K562 (cell line): ENCODE measurements around the gene CD68. TPM values are rescaled to one million over a fixed set of nuclear protein-coding genes. Genes with fewer than 3 reads are reported as not detected.

Source experiments
- ATAC-seq: fragments of 200-7000 bp; cut with Tn5 transposase; 3 replicates; pipeline ENCODE4 v1.9.1; 2020; ENCODE audit warnings: moderate library complexity
- BruUV-seq: library from RNA; stranded (reverse); fragments of 400-500 nt; replicated peaks from 2 replicates; lab custom pipeline; 2021; lab: Mats Ljungman, UMichigan
- CTCF ChIA-PET: fragments of 300-600 bp; formaldehyde crosslinking; extraction: SDS; loops from one replicate; lab custom pipeline; 2021; ENCODE audit warnings: low intra/inter-chr PET ratio; lab: Yijun Ruan, JAX
- POLR2A ChIA-PET: fragments of 300-600, 350-650 bp; sonication (Branson Sonifier 250); formaldehyde crosslinking; extraction: SDS; loops from one replicate; lab custom pipeline; 2021; ENCODE audit warnings: antibody characterized with exemption, inconsistent platforms; lab: Yijun Ruan, JAX
- DNase-seq, 4 experiments: peaks; one replicate each; pipeline versions ENCODE4 v3.0.0 to v3.0.0-alpha.2; 2011 to 2018; ENCODE audit warnings: low spot score in 3 of 4, mixed read lengths in 3 of 4; ENCODE audit errors: extremely low read depth in 1 of 4
- FAIRE-seq: peaks from 2 replicates; lab custom pipeline; 2011; peaks lifted over from hg19 to GRCh38; lab: Jason Lieb, UNC
- H2AFZ ChIP-seq: 2 replicates; pipeline ENCODE4 v1.6.0; 2011; ENCODE audit warnings: low read depth, low read length, control low read depth, inconsistent platforms
- H3K27ac ChIP-seq: fragments of 200-600 bp; 3 replicates; pipeline ENCODE4 v1.8.0; 2011; ENCODE audit warnings: low read depth, mild to moderate bottlenecking, control low read depth, inconsistent platforms, low read length, moderate library complexity, mixed read lengths; ENCODE audit errors: extremely low read depth
- H3K27me3 ChIP-seq, 2 experiments: fragments of 300-600 bp in 1 of 2; 2 replicates in 1 of 2; 3 replicates in 1 of 2; pipeline versions ENCODE4 v1.6.0 to v1.8.0; 2011; ENCODE audit warnings: inconsistent platforms in 2 of 2, low read length in 2 of 2, mild to moderate bottlenecking in 1 of 2, mixed read lengths in 1 of 2, moderate library complexity in 1 of 2; ENCODE audit not compliant: control insufficient read depth in 2 of 2, insufficient read depth in 2 of 2
- H3K36me3 ChIP-seq: fragments of 300-600 bp; 3 replicates; pipeline ENCODE4 v1.8.0; 2011; ENCODE audit warnings: mild to moderate bottlenecking, low read length, inconsistent platforms; ENCODE audit not compliant: control insufficient read depth, insufficient read depth
- H3K4me1 ChIP-seq, 2 experiments: fragments of 200-600 bp in 1 of 2; replicated peaks in 1 of 2; 2 replicates in 1 of 2; 3 replicates in 1 of 2; pipeline versions ENCODE4 v1.5.1 to v1.8.0; 2011; ENCODE audit warnings: inconsistent platforms in 2 of 2, low read length in 2 of 2, mild to moderate bottlenecking in 1 of 2, mixed read lengths in 1 of 2, moderate library complexity in 1 of 2; ENCODE audit not compliant: control insufficient read depth in 2 of 2, insufficient read depth in 2 of 2
- H3K4me2 ChIP-seq: 2 replicates; pipeline ENCODE4 v1.6.1; 2011; ENCODE audit warnings: low read length, control low read depth, inconsistent platforms, mixed read lengths; ENCODE audit not compliant: insufficient read depth
- H3K4me3 ChIP-seq: fragments of 200-600 bp; sonication (generic), shearing (Covaris generic); 2 replicates; pipeline ENCODE4 v1.5.1; 2016; ENCODE audit warnings: control low read depth, inconsistent platforms
- H3K79me2 ChIP-seq: fragments of 200-600 bp; 3 replicates; pipeline ENCODE4 v1.8.0; 2011; ENCODE audit warnings: low read length, inconsistent platforms; ENCODE audit not compliant: control insufficient read depth, insufficient read depth
- H3K9ac ChIP-seq, 2 experiments: 2 replicates each; pipeline versions ENCODE4 v1.6.0 to v1.6.1; 2011; ENCODE audit warnings: low read depth in 2 of 2, low read length in 2 of 2, control low read depth in 1 of 2, inconsistent platforms in 1 of 2, mild to moderate bottlenecking in 1 of 2, mixed read lengths in 1 of 2; ENCODE audit not compliant: insufficient read depth in 1 of 2
- H3K9me1 ChIP-seq: one replicate; pipeline ENCODE4 v1.6.0; 2011; ENCODE audit warnings: inconsistent platforms, mild to moderate bottlenecking, low read length, moderate library complexity; ENCODE audit not compliant: control insufficient read depth, insufficient read depth
- H3K9me3 ChIP-seq: replicated peaks from 2 replicates; pipeline ENCODE4 v1.5.1; 2011; ENCODE audit warnings: low read depth, low read length, inconsistent platforms; ENCODE audit not compliant: control insufficient read depth, insufficient read depth
- H4K20me1 ChIP-seq: replicated peaks from 2 replicates; pipeline ENCODE4 v1.6.1; 2011; ENCODE audit warnings: low read length, inconsistent platforms, mixed read lengths; ENCODE audit not compliant: control insufficient read depth, insufficient read depth
- BHLHE40 ChIP-seq: IDR thresholded peaks from 2 replicates; pipeline ENCODE4 v1.6.1; 2011; ENCODE audit warnings: low read length, improper control_type of control experiment
- CHD2 ChIP-seq: IDR thresholded peaks from 2 replicates; pipeline ENCODE4 v1.6.1; 2011; ENCODE audit warnings: low read depth, low read length
- EHMT2 ChIP-seq: fragments of 450-650 bp; IDR thresholded peaks from 2 replicates; pipeline ENCODE4 v1.6.1; 2018; ENCODE audit warnings: antibody characterized with exemption
- HIVEP1 ChIP-seq: fragments of 250-450 bp; sonication (Bioruptor Pico); IDR thresholded peaks from 2 replicates; pipeline ENCODE4 v1.4.0; 2020; ENCODE audit warnings: mild to moderate bottlenecking
- HMG20B ChIP-seq: fragments of 250-450 bp; sonication (Bioruptor Pico); IDR thresholded peaks from 2 replicates; pipeline ENCODE4 v1.5.0; 2021; ENCODE audit warnings: mild to moderate bottlenecking
- HOXB6 ChIP-seq: fragments of 250-450 bp; sonication (Bioruptor Pico); IDR thresholded peaks from 2 replicates; pipeline ENCODE4 v1.5.1; 2022; ENCODE audit warnings: mild to moderate bottlenecking, borderline replicate concordance
- HSF4 ChIP-seq: fragments of 250-450 bp; sonication (Bioruptor Pico); IDR thresholded peaks from 2 replicates; pipeline ENCODE4 v2.1.2; 2022; ENCODE audit warnings: mild to moderate bottlenecking, moderate library complexity, borderline replicate concordance
- NBN ChIP-seq: fragments of 450-650 bp; IDR thresholded peaks from 2 replicates; pipeline ENCODE4 v1.6.1; 2016; ENCODE audit warnings: low read depth, mild to moderate bottlenecking
- NFRKB ChIP-seq: fragments of 450-650 bp; IDR thresholded peaks from 2 replicates; pipeline ENCODE4 v1.6.1; 2016; ENCODE audit warnings: low read depth
- NFYB ChIP-seq: IDR thresholded peaks from 2 replicates; pipeline ENCODE4 v1.6.1; 2011; ENCODE audit warnings: mild to moderate bottlenecking, moderate library complexity; ENCODE audit not compliant: insufficient read length; ENCODE audit errors: extremely low read depth
- NR2C1 ChIP-seq, 2 experiments: fragments of 450-650 bp; IDR thresholded peaks; 2 replicates each; pipeline ENCODE4 v1.6.1; 2017; ENCODE audit warnings: mild to moderate bottlenecking in 2 of 2, antibody characterized with exemption in 1 of 2, inconsistent platforms in 1 of 2, missing compliant biosample characterization in 1 of 2, missing genetic modification characterization in 1 of 2
- PHB ChIP-seq: fragments of 250-450 bp; sonication (Bioruptor Pico); IDR thresholded peaks from 2 replicates; pipeline ENCODE4 v1.5.0; 2021
- POLR2A ChIP-seq: fragments of 450-650 bp; conservative IDR thresholded peaks from 2 replicates; pipeline ENCODE4 v1.6.1; 2016
- RBM17 ChIP-seq: fragments of 200-400 bp; formaldehyde crosslinking; IDR thresholded peaks from 2 replicates; pipeline ENCODE4 v1.6.1; 2017; ENCODE audit warnings: low read depth, mild to moderate bottlenecking, low read length, borderline replicate concordance
- SRF ChIP-seq, 2 experiments: fragments of 250-450, 450-650 bp in 1 of 2; sonication (Bioruptor Pico) in 1 of 2; sonication (generic) in 1 of 2; formaldehyde crosslinking; IDR thresholded peaks; 2 replicates each; pipeline versions ENCODE4 v1.5.0 to v1.5.1; 2020 to 2022; ENCODE audit warnings: mild to moderate bottlenecking in 1 of 2, missing genetic modification reagents in 1 of 2
- TEAD1 ChIP-seq, 2 experiments: fragments of 450-650 bp in 1 of 2; sonication (generic) in 1 of 2; formaldehyde crosslinking; IDR thresholded peaks; 2 replicates each; pipeline versions ENCODE4 v1.4.0 to v1.8.0; 2020 to 2022; ENCODE audit warnings: mild to moderate bottlenecking in 2 of 2, missing genetic modification reagents in 1 of 2
- WGBS: fragments of 100-300 bp; shearing (Covaris generic); methylation state at CpG from one replicate; pipeline ENCODE4 v1.1.6; 2016; ENCODE audit warnings: low coverage, mixed read lengths; ENCODE audit not compliant: insufficient coverage; ENCODE audit errors: missing lambda C conversion rate; 5-methylcytosine and 5-hydroxymethylcytosine counted together
- in situ Hi-C: fragments of 300-500 bp; cut with MboI; formaldehyde crosslinking; loops from 4 replicates; pipeline ENCODE4 v1.15.0; 2018; ENCODE audit warnings: inconsistent platforms, mixed read lengths
- intact Hi-C: fragments of 100-400 bp; cut with micrococcal nuclease; formaldehyde crosslinking; loops from 2 replicates; pipeline ENCODE4 v1.14.2; 2022
- polyA plus RNA-seq, 8 experiments: library from polyadenylated mRNA; depleted of rRNA in 4 of 8; stranded (reverse) in 5 of 8; unstranded in 3 of 8; fragments of >200 nt; fragmentation: Nextera tagmentation in 2 of 8; fragmentation: Illumina TruSeq in 1 of 8; extraction: Ambion mirVana in 2 of 8; extraction: Trizol in 1 of 8; gene quantifications; 2 replicates each; pipeline versions ENCODE4 v1.2.1 to v1.2.3, GENCODE V29; 2011 to 2014; ENCODE audit warnings: inconsistent platforms in 1 of 8, missing spikeins in 1 of 8
- total RNA-seq, 7 experiments: library from RNA; depleted of rRNA in 6 of 7; stranded (reverse); fragments of >200 nt in 6 of 7; fragmentation: Illumina TruSeq in 2 of 7; extraction: Trizol in 2 of 7; gene quantifications; 2 replicates each; pipeline versions ENCODE4 v1.2.1 to v1.2.3, GENCODE V29; 2011 to 2021; ENCODE audit warnings: low replicate concordance in 1 of 7
- TF ChIP-seq, protein P1 (sequence below): sonication (generic); formaldehyde crosslinking; IDR thresholded peaks from 2 replicates; pipeline ENCODE4 v1.8.0; 2022; ENCODE audit warnings: mild to moderate bottlenecking, missing genetic modification reagents
- TF ChIP-seq, protein P2 (sequence below): fragments of 450-650 bp; formaldehyde crosslinking; IDR thresholded peaks from 2 replicates; pipeline ENCODE4 v1.4.0; 2020; ENCODE audit warnings: mild to moderate bottlenecking, moderate library complexity

Gene CD68
- total and polyA plus RNA-seq, 9 of the 15 experiments (the other 6 are each of a cell fraction or from before 2014, with no cell fraction given): 28.2 to 89.8 (median 37.7) TPM

- Histone ChIP-seq H3K9me3 (no peaks in the 10 kb centered on the region), H3K9ac (peak overlapping the region in 1 of 2 experiments; percentile 20; a peak in 1 of 4 replicates), H3K9me1 (no peaks in the 10 kb centered on the region), H4K20me1 (no peaks in the 10 kb centered on the region), H3K27me3 (no peaks in the 10 kb centered on the region), H3K27ac (no peak overlapping the region), H3K4me2 (no peak overlapping the region), H2AFZ (no peak overlapping the region), H3K36me3 (no peaks in the 10 kb centered on the region), H3K4me1 (peaks cover 10 to 48% of the 10 kb centered on the region in 2 experiments; a peak in 4 of 5 replicates), H3K4me3 (no peak overlapping the region), H3K79me2 (peaks cover 11% of the 10 kb centered on the region)
- WGBS: 70% methylated on average over 17 of the region's 19 CpGs
- no peak for FAIRE-seq
- no peak for DNase-seq
- no peak for ATAC-seq
- intact Hi-C loops (no loop called here), in situ Hi-C loops (loop anchor here (10.0 to 25.0 kb wide), 2 partner anchors 202 to 520 kb away; partner anchors contain the start of genes KCTD11, SLC16A11, SLC16A13 and TMEM95)
- no peak for TF ChIP-seq CHD2
- no peak for TF ChIP-seq NFYB
- no peak for TF ChIP-seq HOXB6
- no peak for TF ChIP-seq PHB (CRISPR knock-in tag)
- no peak for TF ChIP-seq BHLHE40
- TF ChIP-seq, protein P1, sequence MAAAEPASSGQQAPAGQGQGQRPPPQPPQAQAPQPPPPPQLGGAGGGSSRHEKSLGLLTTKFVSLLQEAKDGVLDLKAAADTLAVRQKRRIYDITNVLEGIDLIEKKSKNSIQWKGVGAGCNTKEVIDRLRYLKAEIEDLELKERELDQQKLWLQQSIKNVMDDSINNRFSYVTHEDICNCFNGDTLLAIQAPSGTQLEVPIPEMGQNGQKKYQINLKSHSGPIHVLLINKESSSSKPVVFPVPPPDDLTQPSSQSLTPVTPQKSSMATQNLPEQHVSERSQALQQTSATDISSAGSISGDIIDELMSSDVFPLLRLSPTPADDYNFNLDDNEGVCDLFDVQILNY (CRISPR knock-in tag): no peak
- no peak for TF ChIP-seq SRF (CRISPR knock-in tag; IDR thresholded peaks at IDR 0.05)
- TF ChIP-seq, protein P2, sequence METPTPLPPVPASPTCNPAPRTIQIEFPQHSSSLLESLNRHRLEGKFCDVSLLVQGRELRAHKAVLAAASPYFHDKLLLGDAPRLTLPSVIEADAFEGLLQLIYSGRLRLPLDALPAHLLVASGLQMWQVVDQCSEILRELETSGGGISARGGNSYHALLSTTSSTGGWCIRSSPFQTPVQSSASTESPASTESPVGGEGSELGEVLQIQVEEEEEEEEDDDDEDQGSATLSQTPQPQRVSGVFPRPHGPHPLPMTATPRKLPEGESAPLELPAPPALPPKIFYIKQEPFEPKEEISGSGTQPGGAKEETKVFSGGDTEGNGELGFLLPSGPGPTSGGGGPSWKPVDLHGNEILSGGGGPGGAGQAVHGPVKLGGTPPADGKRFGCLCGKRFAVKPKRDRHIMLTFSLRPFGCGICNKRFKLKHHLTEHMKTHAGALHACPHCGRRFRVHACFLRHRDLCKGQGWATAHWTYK: no peak
- TF ChIP-seq NR2C1 (IDR thresholded peaks at IDR 0.05): no peak
- no peak for TF ChIP-seq NR2C1 (tag; IDR thresholded peaks at IDR 0.05)
- no peak for TF ChIP-seq TEAD1 (CRISPR knock-in tag; IDR thresholded peaks at IDR 0.05)
- TF ChIP-seq NFRKB: no peak
- TF ChIP-seq RBM17: no peak
- TF ChIP-seq HMG20B (CRISPR knock-in tag): no peak
- no peak for TF ChIP-seq HIVEP1 (CRISPR knock-in tag)
- no peak for TF ChIP-seq EHMT2
- no peak for TF ChIP-seq POLR2A
- TF ChIP-seq HSF4: no peak
- TF ChIP-seq NBN: no peak
- no TSS peak for BruUV-seq
- POLR2A ChIA-PET: interaction anchor here (0.6 to 1.2 kb wide), 5 partner anchors 19 to 298 kb away, joined by 3 read pairs; no protein-coding TSS in a partner anchor
- CTCF ChIA-PET: no interaction called here
Measured at GRCh38 chr17:7557147-7557764, 22.2 kb upstream of the CD68 start.
